ENCODE measurements around the gene PDE4D.

PDE4D gene

GRCh38 chr5:59190746-59191145 lies 702.8 kb downstream of the PDE4D start:
- no peak overlapping the region for H3K27ac ChIP-seq
- TF ChIP-seq ZFX (IDR thresholded peaks at IDR 0.05; ENCODE audit: borderline replicate concordance), result no peak
- no peak for TF ChIP-seq CTCF (IDR thresholded peaks at IDR 0.05)

GRCh38 chr5:59189472-59190244 lies 703.9 kb downstream of the PDE4D start:
- no peak overlapping the region for H3K27ac ChIP-seq

GRCh38 chr5:59188419-59189225 lies 704.9 kb downstream of the PDE4D start:
- no peak overlapping the region for H3K27ac ChIP-seq
- TF ChIP-seq ZFX (IDR thresholded peaks at IDR 0.05; ENCODE audit: borderline replicate concordance) (no peak), CTCF (IDR thresholded peaks at IDR 0.05) (peak; percentile 80)

More at GRCh38 chr5:59189472-59190244, 703.9 kb downstream of the PDE4D start:
- TF ChIP-seq ZFX (IDR thresholded peaks at IDR 0.05; ENCODE audit: borderline replicate concordance) (no peak), CTCF (IDR thresholded peaks at IDR 0.05) (no peak)

- no peak overlapping the region for H3K27ac ChIP-seq
- TF ChIP-seq CTCF (IDR thresholded peaks at IDR 0.05), result no peak
- TF ChIP-seq ZFX (IDR thresholded peaks at IDR 0.05; ENCODE audit: borderline replicate concordance), result no peak
These were observed 705.7 kb downstream of the PDE4D start for GRCh38 chr5:59187857-59188256.

GRCh38 chr5:59186623-59187022 lies 706.9 kb downstream of the PDE4D start:
- TF ChIP-seq ZFX (IDR thresholded peaks at IDR 0.05; ENCODE audit: borderline replicate concordance) (no peak), CTCF (IDR thresholded peaks at IDR 0.05) (no peak)
- no peak overlapping the region for H3K27ac ChIP-seq

- H3K27ac ChIP-seq, result no peak overlapping the region
- TF ChIP-seq ZFX (IDR thresholded peaks at IDR 0.05; ENCODE audit: borderline replicate concordance) (no peak), CTCF (IDR thresholded peaks at IDR 0.05) (no peak)
These were observed 707.7 kb downstream of the PDE4D start for GRCh38 chr5:59185757-59186385.

Data from 22Rv1 (cell line).